ENCODE results near the gene OTOP3.

GRCh38 chr17:74954115-74954514 lies 18.4 kb downstream of the OTOP3 start:
- no peak for TF ChIP-seq CTCF (conservative IDR thresholded peaks at IDR 0.05 in 1 of 2, IDR thresholded peaks at IDR 0.05 in 1 of 2; ENCODE audit: extremely low read depth in 1 of 2, insufficient read depth in 1 of 2, low read depth in 1 of 2, low read length in 2 of 2)
- no peak for TF ChIP-seq EZH2 (IDR thresholded peaks at IDR 0.05; ENCODE audit: borderline replicate concordance, low read length)
